HepG2 (cell line): ENCODE measurements around the gene GABRB1. TPM values are rescaled to one million over a fixed set of nuclear protein-coding genes. Genes with fewer than 3 reads are reported as not detected.

Experiments used
- ATAC-seq: fragments of 200-7000 bp; cut with Tn5 transposase; 3 replicates; pipeline ENCODE4 v1.9.1; 2020; ENCODE audit warnings: mild to moderate bottlenecking, moderate library complexity
- BruUV-seq: library from RNA; stranded (reverse); fragments of 400-500 nt; replicated peaks from 2 replicates; lab custom pipeline; 2021; lab: Mats Ljungman, UMichigan
- CTCF ChIA-PET: fragments of 300-600 bp; formaldehyde crosslinking; extraction: SDS; loops from one replicate; lab custom pipeline; 2021; ENCODE audit warnings: low total read pairs, inconsistent platforms, low intra/inter-chr PET ratio; lab: Yijun Ruan, JAX
- POLR2A ChIA-PET: fragments of 350-600 bp; sonication (Branson Sonifier 250); formaldehyde crosslinking; loops from one replicate; lab custom pipeline; 2020; ENCODE audit warnings: antibody characterized with exemption, inconsistent platforms; lab: Yijun Ruan, JAX
- DNase-seq: peaks from one replicate; pipeline ENCODE4 v3.0.0-alpha.2; 2015; ENCODE audit warnings: low spot score
- FAIRE-seq: peaks from 3 replicates; lab custom pipeline; 2011; peaks lifted over from hg19 to GRCh38; lab: Jason Lieb, UNC
- H2AFZ ChIP-seq: one replicate; pipeline ENCODE4 v1.6.1; 2011; ENCODE audit warnings: low read length, inconsistent platforms
- H3K27ac ChIP-seq: fragments of 300-600 bp; 3 replicates; pipeline ENCODE4 v1.8.0; 2011; ENCODE audit warnings: mixed run types, mild to moderate bottlenecking, mixed read lengths, low read length, inconsistent platforms; ENCODE audit not compliant: insufficient read depth; ENCODE audit errors: extremely low read length
- H3K27me3 ChIP-seq, 2 experiments: fragments of 200-600 bp in 1 of 2; 2 replicates in 1 of 2; 3 replicates in 1 of 2; pipeline versions ENCODE4 v1.6.0 to v1.8.0; 2011; ENCODE audit warnings: low read length in 2 of 2, mild to moderate bottlenecking in 2 of 2, moderate library complexity in 2 of 2, inconsistent platforms in 1 of 2; ENCODE audit not compliant: insufficient read depth in 2 of 2, control insufficient read depth in 1 of 2
- H3K36me3 ChIP-seq, 2 experiments: fragments of 200-600 bp in 1 of 2; replicated peaks in 1 of 2; 2 replicates in 1 of 2; 3 replicates in 1 of 2; pipeline versions ENCODE4 v1.5.1 to v1.8.0; 2011; ENCODE audit warnings: low read length in 2 of 2, inconsistent platforms in 1 of 2; ENCODE audit not compliant: insufficient read depth in 2 of 2, control insufficient read depth in 1 of 2
- H3K4me1 ChIP-seq: 2 replicates; pipeline ENCODE4 v1.5.1; 2012; ENCODE audit warnings: low read length, inconsistent platforms; ENCODE audit not compliant: insufficient read depth
- H3K4me2 ChIP-seq: 2 replicates; pipeline ENCODE4 v1.6.0; 2011; ENCODE audit warnings: low read depth, low read length, inconsistent platforms
- H3K4me3 ChIP-seq, 3 experiments: fragments of 200-600 bp in 1 of 3; sonication (generic), shearing (Covaris generic) in 1 of 3; replicated peaks in 1 of 3; 2 replicates each; pipeline ENCODE4 v1.5.1; 2011 to 2016; ENCODE audit warnings: low read length in 3 of 3, inconsistent platforms in 2 of 3, low read depth in 2 of 3, mild to moderate bottlenecking in 2 of 3, control low read depth in 1 of 3, mixed read lengths in 1 of 3; ENCODE audit not compliant: insufficient read depth in 1 of 3
- H3K79me2 ChIP-seq: one replicate; pipeline ENCODE4 v1.6.1; 2011; ENCODE audit warnings: low read length, inconsistent platforms; ENCODE audit not compliant: insufficient read depth
- H3K9ac ChIP-seq: 2 replicates; pipeline ENCODE4 v1.6.0; 2011; ENCODE audit warnings: mild to moderate bottlenecking, low read depth, low read length, inconsistent platforms; ENCODE audit not compliant: insufficient read depth
- H3K9me3 ChIP-seq: 2 replicates; pipeline ENCODE4 v1.5.1; 2012; ENCODE audit warnings: mild to moderate bottlenecking, low read length
- H4K20me1 ChIP-seq: 2 replicates; pipeline ENCODE4 v1.6.0; 2011; ENCODE audit warnings: inconsistent platforms, mild to moderate bottlenecking, low read length, moderate library complexity; ENCODE audit not compliant: insufficient read depth
- ARID2 ChIP-seq: sonication (generic); formaldehyde crosslinking; IDR thresholded peaks from 2 replicates; pipeline ENCODE4 v1.8.1; 2022; ENCODE audit warnings: mild to moderate bottlenecking, missing genetic modification reagents, borderline replicate concordance
- CBFB ChIP-seq: sonication (generic); formaldehyde crosslinking; IDR thresholded peaks from 2 replicates; pipeline ENCODE4 v1.4.0; 2020; ENCODE audit warnings: missing genetic modification reagents
- DNMT1 ChIP-seq: sonication (generic); formaldehyde crosslinking; IDR thresholded peaks from 2 replicates; pipeline ENCODE4 v1.5.1; 2020; ENCODE audit warnings: mild to moderate bottlenecking, missing genetic modification reagents
- MIXL1 ChIP-seq: IDR thresholded peaks from 2 replicates; pipeline ENCODE4 v1.6.1; 2016
- PAWR ChIP-seq: sonication (generic); formaldehyde crosslinking; IDR thresholded peaks from 2 replicates; pipeline ENCODE4 v1.4.0; 2020; ENCODE audit warnings: missing genetic modification reagents, mild to moderate bottlenecking, borderline replicate concordance
- ZBTB7A ChIP-seq: sonication (generic); formaldehyde crosslinking; IDR thresholded peaks from 2 replicates; pipeline ENCODE4 v1.8.0; 2022; ENCODE audit warnings: mild to moderate bottlenecking, missing genetic modification reagents
- ZFY ChIP-seq: sonication (generic); formaldehyde crosslinking; IDR thresholded peaks from 2 replicates; pipeline ENCODE4 v1.4.0; 2020; ENCODE audit warnings: missing genetic modification reagents
- ZNF383 ChIP-seq: sonication (generic); formaldehyde crosslinking; IDR thresholded peaks from 2 replicates; pipeline ENCODE4 v1.4.0; 2020; ENCODE audit warnings: missing genetic modification reagents, mild to moderate bottlenecking, borderline replicate concordance
- ZNF619 ChIP-seq: sonication (generic); formaldehyde crosslinking; IDR thresholded peaks from 2 replicates; pipeline ENCODE4 v1.4.0; 2020; ENCODE audit warnings: mild to moderate bottlenecking, missing genetic modification reagents
- WGBS: methylation state at CpG from one replicate; pipeline ENCODE4 v1.1.6; 2017; ENCODE audit warnings: low lambda C conversion rate; 5-methylcytosine and 5-hydroxymethylcytosine counted together
- in situ Hi-C: cut with HindIII; loops from 2 replicates; pipeline ENCODE4 v1.10.0; 2017; ENCODE audit warnings: low pct_unique_long_range_greater_than_20kb; ENCODE audit not compliant: extremely low pct_ligation_motif_present
- intact Hi-C: fragments of 100-400 bp; cut with micrococcal nuclease; formaldehyde crosslinking; loops from one replicate; pipeline ENCODE4 v1.10.0; 2022; ENCODE audit not compliant: unreplicated experiment
- polyA plus RNA-seq, 8 experiments: library from polyadenylated mRNA; depleted of rRNA in 3 of 8; stranded (reverse) in 7 of 8; unstranded in 1 of 8; fragments of >200 nt; fragmentation: Illumina TruSeq in 4 of 8; extraction: Trizol in 4 of 8; gene quantifications; 2 replicates each; pipeline versions ENCODE4 v1.2.1 to v1.2.3, GENCODE V29; 2011 to 2016; ENCODE audit warnings: low read depth in 4 of 8, missing spikeins in 1 of 8, mixed read lengths in 1 of 8; ENCODE audit not compliant: insufficient read depth in 1 of 8
- total RNA-seq, 5 experiments: library from RNA; depleted of rRNA; stranded (reverse); fragments of >200 nt; fragmentation: Illumina TruSeq; extraction: Trizol; gene quantifications; 2 replicates each; pipeline ENCODE4 v1.2.3, GENCODE V29; 2016; ENCODE audit warnings: low read depth in 1 of 5
- TF ChIP-seq, protein P1 (sequence below): sonication (generic); formaldehyde crosslinking; IDR thresholded peaks from 2 replicates; pipeline ENCODE4 v1.5.0; 2020; ENCODE audit warnings: missing genetic modification reagents

Gene GABRB1
- total and polyA plus RNA-seq, 2 of the 13 experiments (the other 11 are each of a cell fraction or from before 2014, with no cell fraction given): not detected

DNA sequence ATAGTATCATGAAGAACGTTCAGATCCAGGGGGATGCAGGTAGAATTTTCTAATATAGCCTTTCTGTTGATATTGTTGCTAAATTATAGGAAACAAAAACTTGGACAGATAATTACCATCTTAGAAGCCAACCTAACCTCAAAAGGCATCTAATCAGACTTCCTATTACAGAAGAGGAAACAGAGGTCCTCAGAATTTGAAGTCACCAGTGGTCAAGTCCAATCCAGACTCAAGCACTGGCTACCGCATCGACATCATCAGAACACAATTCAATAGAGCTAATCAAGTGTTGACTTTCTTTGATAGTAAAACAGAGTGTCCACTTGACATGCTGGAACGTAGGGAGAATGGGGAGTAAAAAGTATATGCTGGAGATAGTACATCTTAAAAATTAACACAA is 443.4 kb downstream of the GABRB1 start:
- Histone ChIP-seq H3K79me2 (no peaks in the 10 kb centered on the region), H2AFZ (no peak overlapping the region), H3K9me3 (no peaks in the 10 kb centered on the region), H4K20me1 (no peaks in the 10 kb centered on the region), H3K36me3 (no peaks in the 10 kb centered on the region), H3K27me3 (no peaks in the 10 kb centered on the region), H3K9ac (no peak overlapping the region), H3K4me2 (no peak overlapping the region), H3K4me1 (peaks cover 26% of the 10 kb centered on the region), H3K4me3 (no peak overlapping the region), H3K27ac (no peak overlapping the region)
- TF ChIP-seq DNMT1 (CRISPR knock-in tag) (no peak), MIXL1 (CRISPR knock-in tag) (no peak)
- ChIA-PET CTCF (no interaction called here), POLR2A (no interaction called here)
- no peak for FAIRE-seq
- DNase-seq: no peak
- no TSS peak for BruUV-seq
- in situ Hi-C loops (no loop called here), intact Hi-C loops (no loop called here)
- WGBS: 61% methylated on average over 4 of the region's 4 CpGs
- ATAC-seq: no peak

DNA sequence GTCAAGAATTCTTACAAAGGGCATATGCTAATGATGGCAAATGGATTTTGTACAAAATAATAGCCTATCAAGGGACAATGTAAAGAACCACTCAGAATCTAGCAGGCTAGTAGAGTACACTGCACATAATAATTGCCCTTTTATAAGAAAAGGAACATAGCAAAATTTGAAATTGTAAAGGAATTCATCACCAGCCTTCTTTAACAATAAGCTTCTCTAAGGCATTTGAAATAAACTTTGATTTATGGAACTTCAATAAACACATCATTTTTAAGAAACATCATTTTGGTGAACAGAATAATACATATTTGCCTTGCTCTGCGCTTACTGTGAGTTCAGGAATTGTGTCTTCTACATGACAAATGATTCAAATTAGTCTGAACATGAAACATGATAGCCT is 444.0 kb downstream of the GABRB1 start:
- BruUV-seq: no TSS peak

More for the DNA sequence above, 444.0 kb downstream of the GABRB1 start:
- TF ChIP-seq CBFB (CRISPR knock-in tag) (no peak), PAWR (CRISPR knock-in tag) (no peak), ARID2 (CRISPR knock-in tag) (no peak), ZNF619 (CRISPR knock-in tag) (no peak), ZNF383 (no peak), ZBTB7A (no peak), ZFY (no peak)
- TF ChIP-seq, protein P1, sequence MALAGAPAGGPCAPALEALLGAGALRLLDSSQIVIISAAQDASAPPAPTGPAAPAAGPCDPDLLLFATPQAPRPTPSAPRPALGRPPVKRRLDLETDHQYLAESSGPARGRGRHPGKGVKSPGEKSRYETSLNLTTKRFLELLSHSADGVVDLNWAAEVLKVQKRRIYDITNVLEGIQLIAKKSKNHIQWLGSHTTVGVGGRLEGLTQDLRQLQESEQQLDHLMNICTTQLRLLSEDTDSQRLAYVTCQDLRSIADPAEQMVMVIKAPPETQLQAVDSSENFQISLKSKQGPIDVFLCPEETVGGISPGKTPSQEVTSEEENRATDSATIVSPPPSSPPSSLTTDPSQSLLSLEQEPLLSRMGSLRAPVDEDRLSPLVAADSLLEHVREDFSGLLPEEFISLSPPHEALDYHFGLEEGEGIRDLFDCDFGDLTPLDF (CRISPR knock-in tag): no peak
- Histone ChIP-seq H3K36me3 (no peaks in the 10 kb centered on the region), H3K9me3 (no peaks in the 10 kb centered on the region), H3K4me3 (no peak overlapping the region), H3K79me2 (no peaks in the 10 kb centered on the region), H3K27ac (no peak overlapping the region), H3K27me3 (no peaks in the 10 kb centered on the region), H3K4me2 (no peak overlapping the region), H3K4me1 (peaks cover 26% of the 10 kb centered on the region), H3K9ac (no peak overlapping the region), H4K20me1 (no peaks in the 10 kb centered on the region), H2AFZ (no peak overlapping the region)
- ATAC-seq (no peak), FAIRE-seq (no peak), DNase-seq (no peak)
- in situ Hi-C loops: no loop called here
- ChIA-PET CTCF (no interaction called here), POLR2A (no interaction called here)
- intact Hi-C loops: no loop called here
- WGBS: 45% methylated on average over 1 of the region's 1 CpG

Other genes starting within 250 kb of the GABRB1 start
- gene COX7B2, start 122.3 kb upstream of the GABRB1 start, total RNA-seq (2016; rRNA removed; fragmentation: Illumina TruSeq; extraction: Trizol): not detected in 2 replicates
- not detected in 2 replicates for gene COX7B2, start 122.3 kb upstream of the GABRB1 start, polyA plus RNA-seq (2011; rRNA removed)
- not detected in 2 replicates for gene GABRA4, start 38.0 kb upstream of the GABRB1 start, total RNA-seq (2016; rRNA removed; fragmentation: Illumina TruSeq; extraction: Trizol)
- gene GABRA4, start 38.0 kb upstream of the GABRB1 start, polyA plus RNA-seq (2011; rRNA removed): not detected in 2 replicates